UCSD-AML1 (cell line): ENCODE measurements around the gene CLCN1.
A peak's percentile ranks its signal among the peaks of the same experiment; 100 is the strongest.
"Not testable (repeated sequence)": the region's sequence is repeated elsewhere in the genome, so short reads cannot be mapped to it uniquely, and the experiment has no call there.

Source experiments
- DNase-seq: peaks from one replicate; lab custom pipeline; 2025; ENCODE audit not compliant: unreplicated experiment; lab: John Stamatoyannopoulos, UW

CLCN1 gene

DNA sequence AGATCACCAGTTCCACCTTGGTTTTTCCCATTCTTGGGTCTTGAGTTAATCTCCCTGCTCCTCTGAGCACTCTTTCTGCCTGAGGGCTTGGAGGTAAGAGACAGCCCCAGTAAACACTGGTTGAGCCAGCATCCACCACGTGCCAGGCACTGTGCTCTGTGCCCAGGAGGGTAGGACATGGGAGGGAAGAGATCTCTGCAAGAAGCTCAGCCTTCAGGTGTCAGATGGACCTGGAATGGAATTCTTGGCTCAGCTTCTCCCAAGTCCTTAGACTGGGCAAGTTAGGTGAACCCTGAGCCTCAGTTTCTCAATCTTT lies 67.7 kb downstream of the CLCN1 start:
- DNase-seq = no peak

DNA sequence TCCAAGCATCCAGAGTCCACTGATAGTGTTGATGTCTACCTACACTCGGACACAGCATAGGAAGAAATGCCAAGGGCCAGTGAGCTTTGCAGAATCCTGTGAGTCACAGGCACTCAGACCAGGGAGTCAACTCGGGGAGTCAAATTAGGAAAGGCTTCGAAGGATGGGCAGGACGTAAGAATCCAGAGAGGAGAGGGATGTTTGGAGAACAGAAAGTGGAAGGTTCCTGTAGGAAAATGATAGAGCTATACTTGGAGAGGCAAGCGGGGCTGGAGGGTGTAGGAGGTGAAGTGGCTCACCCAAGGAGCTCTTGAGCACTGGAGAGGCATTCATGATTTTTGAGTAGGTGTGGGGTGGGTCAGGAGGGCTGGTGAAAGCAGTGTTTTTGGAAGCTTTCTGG lies 68.2 kb downstream of the CLCN1 start:
- DNase-seq = no peak

DNA sequence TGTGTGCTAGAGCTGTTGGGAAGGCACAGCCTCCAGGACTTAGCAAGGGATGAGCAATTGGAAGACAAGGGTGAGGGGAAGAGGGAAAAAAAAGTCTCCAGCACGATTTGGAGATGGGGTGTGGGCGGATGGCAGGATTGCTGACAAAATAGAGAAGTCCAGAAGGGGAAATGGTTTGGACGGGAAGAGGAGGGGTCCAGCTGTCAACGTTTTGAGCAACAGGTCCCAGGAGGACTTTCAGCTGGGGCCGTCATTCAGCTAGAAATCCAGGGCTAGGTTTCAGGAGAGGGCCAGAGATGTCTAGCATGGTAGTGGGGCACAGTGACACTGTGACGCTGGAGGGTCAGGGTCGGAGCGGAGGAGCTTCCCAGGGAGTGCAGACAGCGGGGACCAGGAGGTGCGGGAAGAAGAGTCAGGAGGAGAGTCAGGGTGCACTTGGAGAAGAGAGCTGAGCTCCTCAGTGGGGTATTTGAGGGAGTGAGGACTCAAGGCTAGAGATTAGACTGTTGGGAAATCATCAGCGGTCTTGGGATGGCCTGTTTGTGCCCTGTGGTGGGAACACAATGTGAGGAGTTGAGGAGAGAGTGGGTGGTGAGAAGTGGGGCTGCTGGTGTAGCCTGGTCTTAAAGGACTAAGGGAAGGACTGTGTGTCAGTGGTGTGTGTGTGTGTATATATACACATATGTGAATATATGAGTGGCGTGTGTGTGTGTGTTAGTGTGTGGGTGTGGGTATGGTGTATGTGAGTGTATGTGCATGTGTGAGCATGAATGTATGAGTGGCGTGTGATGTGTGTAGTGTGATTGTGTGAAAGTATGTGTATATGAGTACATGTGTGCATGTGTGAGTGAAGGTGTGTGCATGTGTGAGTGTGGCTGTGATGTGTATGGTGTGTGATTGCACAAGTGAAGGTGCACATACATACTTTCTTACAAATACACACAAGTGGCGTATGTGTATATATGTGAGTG lies 69.0 kb downstream of the CLCN1 start:
- DNase-seq = peak; percentile 30

DNA sequence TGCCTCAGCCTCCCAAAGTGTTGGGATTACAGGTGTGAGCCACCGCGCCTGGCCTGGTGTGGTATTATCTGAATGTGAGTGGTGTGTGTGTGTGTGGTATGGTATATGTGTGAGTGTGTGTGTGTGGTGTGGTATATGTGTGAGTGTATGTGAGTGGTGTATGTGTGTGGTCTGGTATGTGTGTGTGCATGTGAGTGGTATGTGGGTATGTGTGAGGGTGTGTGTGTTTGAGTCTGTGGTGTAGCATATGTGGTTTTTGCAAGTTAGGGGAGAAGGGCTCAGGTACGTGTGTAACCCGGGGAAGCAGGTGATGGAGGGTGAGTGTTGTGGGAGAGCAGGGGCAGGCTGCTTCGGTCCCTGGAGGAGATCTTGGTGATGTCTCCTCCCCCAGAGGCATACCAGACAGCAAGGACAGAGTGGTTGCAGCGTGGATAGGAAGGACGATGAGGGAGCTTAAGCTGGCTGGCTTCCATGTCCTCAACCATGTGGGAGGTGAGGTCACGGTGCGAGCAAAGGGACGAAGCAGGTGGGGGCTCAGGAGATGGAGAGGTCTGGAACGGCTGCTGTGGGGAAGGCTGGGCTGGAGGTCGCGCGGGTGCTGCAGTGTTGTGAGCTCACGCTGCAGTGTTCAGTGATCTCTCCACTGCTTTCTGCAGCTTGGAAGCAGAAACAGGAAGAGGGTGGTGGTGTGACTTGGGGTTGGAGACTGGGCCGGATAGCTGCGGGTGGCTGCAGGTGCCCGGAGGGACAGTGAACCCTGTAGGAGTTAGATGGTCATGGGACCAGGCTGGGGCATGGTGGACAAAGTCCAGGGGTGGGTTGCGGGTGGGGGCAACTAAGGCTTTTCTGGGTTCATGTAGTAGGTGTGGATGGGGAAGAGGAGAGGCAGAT lies 70.2 kb downstream of the CLCN1 start:
- peak; percentile 46 for DNase-seq

DNA sequence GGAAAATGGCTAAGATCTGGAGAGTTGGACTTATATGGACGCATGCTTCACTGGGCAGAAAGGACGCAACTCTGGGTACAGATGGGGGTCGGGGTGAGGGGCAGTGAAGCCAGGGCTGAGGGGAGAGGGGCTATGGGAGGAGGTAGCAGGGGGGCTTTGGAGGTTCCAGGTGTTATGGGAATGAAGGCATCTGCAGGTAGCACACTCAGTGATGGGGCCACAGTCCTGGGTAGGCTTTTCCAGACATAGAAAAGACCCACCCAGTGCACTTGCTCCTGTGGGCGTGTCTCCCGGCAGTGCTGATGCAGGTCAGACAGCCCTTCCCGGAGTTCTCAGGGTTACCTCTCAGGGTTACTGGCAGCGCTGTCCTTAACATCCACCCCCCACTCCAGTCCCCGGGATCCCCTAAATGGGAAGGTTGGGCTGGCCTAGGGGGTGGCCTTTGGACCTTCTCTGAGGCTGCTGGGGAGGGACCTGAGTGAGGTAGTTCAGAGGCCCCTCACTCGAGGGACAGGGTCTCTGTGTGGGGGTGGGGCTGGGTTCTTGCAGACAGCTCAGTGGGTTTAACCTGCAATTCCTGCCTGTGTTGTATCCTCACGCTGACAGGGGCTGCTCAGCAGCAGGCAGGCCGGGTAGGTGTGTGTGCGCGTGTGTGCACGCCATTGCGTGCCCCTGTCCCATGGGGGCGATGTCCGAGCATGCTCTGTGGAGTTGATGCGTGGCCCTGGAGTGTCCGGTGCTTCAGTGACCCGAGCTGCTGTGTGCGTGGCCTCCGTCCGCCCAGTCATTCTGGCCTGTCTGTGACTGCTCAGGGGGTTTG lies 71.5 kb downstream of the CLCN1 start:
- DNase-seq = no peak

DNA sequence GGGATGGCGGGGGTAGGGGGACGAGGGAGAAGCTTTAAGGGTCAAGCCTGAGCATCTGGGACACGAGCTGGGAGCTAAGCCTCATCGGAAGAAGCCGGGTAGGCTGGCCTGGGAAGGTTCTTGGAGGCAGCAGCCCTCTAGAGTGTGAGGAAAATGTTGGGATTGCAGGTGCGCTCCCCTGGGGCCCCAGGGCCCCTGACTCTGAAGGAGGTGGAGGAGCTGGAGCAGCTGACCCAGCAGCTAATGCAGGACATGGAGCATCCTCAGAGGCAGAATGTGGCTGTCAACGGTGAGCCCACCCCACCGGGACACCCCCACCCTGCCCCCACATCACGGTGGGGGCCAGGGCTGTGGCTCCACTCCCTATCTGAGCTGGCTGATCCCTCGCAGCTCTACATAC lies 72.1 kb downstream of the CLCN1 start:
- DNase-seq = no peak

DNA sequence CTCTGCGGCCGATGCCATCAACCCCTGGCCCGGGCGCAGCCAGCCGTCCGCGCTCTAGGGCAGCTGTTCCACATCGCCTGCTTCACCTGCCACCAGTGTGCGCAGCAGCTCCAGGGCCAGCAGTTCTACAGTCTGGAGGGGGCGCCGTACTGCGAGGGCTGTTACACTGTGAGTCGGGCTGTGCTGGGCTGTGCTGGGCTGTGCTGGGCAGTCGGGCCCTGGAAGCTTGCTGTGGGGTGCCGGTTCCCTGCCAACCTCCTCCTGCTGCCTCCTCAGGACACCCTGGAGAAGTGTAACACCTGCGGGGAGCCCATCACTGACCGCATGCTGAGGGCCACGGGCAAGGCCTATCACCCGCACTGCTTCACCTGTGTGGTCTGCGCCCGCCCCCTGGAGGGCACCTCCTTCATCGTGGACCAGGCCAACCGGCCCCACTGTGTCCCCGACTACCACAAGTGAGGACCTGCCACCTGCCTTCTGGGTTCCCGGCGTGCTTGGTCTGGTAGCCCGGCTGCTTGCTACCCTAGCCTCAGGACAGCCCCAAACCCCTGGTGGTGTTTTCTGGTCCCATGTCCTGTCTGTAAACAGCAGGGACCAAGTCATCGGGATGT lies 72.7 kb downstream of the CLCN1 start:
- no peak for DNase-seq

DNA sequence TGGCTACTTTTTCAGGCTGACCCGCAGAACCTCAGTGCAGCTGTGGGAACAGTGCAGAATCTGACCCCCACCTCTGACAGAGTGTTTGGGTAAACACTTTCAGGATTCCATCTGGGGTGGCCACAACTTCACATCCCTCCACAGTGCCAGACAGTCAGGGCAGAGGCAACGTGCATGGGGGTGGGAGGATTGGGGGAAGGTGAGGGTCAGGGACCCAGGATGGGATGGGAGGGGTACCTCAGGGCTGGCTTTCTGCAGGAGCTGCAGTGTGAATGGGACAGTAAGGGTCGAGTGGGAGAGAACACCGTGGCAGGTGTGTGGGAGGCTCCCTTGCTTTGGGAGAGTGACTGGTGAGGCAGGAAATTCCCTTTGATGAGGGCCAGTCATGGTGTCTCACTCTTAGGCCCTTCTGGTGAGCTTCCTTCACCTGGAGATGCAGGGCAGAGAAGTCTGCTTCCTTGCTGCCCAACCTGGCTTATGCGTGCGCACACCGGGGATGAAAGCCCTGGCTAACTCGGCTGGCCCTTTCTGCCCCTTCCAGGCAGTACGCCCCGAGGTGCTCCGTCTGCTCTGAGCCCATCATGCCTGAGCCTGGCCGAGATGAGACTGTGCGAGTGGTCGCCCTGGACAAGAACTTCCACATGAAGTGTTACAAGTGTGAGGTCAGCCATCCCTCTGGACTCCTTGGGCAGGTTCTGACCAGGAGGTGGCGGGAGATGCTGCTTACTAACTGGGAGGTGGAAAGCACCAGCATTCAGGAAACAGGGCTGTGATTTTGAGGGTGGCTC lies 73.6 kb downstream of the CLCN1 start:
- DNase-seq = no peak

DNA sequence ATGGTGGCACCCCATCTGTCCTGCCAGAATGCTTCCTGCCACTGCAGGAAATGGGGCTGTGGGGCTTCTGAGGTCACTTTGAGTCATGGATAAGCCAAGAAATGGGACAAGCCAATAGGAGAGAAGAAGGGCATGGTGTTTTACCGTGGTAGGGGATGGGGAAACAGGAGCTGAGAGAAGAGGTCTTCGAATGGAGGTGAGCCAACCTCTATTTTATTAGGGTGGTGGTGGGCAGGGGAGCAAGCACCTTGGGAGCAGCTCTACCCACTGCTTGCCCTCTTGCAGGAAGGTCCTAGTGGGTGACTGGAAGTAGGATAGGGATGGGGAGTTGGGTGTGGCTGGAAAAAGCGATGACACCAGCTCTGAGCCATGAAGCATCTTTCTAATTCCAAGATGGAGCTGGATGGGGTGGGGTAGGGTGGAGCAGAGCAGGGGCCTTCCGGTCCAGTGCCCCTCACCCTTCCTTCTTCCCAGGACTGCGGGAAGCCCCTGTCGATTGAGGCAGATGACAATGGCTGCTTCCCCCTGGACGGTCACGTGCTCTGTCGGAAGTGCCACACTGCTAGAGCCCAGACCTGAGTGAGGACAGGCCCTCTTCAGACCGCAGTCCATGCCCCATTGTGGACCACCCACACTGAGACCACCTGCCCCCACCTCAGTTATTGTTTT lies 74.3 kb downstream of the CLCN1 start:
- DNase-seq = no peak

DNA sequence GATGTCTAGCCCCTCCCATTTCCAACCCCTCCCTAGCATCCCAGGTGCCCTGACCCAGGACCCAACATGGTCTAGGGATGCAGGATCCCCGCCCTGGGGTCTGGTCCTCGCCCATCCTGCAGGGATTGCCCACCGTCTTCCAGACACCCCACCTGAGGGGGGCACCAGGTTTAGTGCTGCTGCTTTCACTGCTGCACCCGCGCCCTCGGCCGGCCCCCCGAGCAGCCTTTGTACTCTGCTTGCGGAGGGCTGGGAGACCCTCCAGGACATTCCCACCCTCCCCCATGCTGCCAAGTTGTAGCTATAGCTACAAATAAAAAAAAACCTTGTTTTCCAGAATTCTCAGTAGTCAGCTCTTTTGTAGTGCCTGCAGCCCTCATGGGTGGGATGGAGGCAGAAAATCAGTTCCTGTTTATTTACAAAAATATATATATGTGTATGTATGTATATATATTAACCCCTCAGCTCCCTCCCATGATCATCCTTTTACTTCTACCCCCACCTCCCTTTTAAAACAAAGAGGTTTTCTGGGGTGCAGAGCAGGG lies 74.9 kb downstream of the CLCN1 start:
- DNase-seq = no peak

DNA sequence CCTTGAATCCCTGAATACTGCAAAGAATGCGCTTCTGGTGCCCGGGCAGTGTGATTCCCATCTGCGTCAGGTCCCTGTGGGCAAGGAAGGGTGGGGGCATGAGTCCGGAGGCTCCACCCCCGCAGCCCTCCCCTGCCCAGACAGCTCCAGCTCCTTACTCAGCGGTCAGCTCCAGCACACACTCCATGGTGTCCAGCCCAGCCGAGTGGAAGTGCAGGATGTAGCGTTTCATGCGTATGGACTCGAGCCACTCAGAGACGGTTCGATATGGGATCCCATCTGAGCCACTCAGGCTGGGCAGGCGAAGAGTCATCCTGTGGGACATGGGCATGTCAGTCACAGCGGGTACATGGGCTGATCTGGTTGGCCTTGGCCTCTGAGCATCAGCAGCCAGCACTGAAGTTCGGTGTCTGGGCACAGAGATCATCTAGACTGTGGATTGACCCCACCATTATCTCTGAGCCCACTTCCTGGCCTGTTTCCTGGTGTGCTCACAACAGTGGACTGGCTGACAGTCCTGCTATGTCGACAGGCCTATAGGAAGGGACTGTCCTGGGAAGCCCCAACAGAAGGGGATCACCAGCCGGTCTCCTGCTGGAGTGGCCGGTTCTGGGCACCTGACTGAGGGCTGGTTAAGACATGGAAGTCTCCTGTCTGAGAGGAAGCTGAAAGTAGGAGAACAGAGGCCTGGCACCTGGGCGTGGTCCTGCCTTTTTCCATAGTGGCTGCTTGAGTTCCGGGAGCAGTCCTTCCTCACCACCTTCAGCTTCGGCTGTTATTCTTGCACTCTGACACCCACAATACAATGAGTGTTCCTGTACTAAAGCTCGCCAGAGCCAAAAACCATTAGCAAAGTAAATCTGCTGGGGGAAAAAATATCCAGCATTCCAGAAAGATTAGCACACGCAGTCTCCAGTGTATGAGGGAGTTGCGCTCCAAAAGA lies 75.8 kb downstream of the CLCN1 start:
- DNase-seq = peak; percentile 46

DNA sequence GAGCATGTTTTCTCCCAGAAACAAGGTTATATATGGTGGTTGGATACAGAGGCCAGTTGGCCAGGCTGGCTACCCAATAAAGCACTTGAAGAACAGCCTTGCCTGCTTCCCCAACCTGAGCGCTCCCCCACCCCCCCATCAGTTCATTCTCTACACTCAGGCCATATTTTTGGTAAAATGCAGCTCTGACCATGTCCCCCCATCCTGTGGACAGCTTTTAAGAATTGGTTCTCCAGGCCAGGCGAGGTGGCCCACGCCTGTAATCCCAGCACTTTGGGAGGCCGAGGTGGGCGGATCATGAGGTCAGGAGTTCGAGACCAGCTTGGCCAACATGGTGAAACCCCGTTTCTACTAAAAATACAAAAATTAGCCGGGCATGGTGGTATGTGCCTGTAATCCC lies 76.5 kb downstream of the CLCN1 start:
- not testable (repeated sequence) for DNase-seq

DNA sequence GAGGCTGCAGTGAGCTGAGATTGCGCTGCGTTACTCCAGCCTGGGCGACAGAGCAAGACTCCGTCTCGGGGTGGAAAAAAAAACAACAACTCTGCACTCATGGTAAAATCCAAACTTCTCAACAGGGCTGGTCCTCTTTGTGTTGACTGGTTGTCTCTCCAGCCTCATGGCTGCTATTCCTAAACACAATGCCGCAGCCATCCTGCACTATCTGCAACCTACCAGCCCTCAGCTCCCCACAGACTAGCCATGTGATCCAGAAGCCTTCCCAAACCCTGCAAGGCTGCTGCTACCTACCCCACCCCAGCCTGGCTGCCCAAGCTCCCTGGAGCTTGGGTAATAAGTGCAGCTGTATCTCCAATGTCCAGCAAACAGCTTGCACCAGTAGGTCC lies 77.0 kb downstream of the CLCN1 start:
- no peak for DNase-seq

DNA sequence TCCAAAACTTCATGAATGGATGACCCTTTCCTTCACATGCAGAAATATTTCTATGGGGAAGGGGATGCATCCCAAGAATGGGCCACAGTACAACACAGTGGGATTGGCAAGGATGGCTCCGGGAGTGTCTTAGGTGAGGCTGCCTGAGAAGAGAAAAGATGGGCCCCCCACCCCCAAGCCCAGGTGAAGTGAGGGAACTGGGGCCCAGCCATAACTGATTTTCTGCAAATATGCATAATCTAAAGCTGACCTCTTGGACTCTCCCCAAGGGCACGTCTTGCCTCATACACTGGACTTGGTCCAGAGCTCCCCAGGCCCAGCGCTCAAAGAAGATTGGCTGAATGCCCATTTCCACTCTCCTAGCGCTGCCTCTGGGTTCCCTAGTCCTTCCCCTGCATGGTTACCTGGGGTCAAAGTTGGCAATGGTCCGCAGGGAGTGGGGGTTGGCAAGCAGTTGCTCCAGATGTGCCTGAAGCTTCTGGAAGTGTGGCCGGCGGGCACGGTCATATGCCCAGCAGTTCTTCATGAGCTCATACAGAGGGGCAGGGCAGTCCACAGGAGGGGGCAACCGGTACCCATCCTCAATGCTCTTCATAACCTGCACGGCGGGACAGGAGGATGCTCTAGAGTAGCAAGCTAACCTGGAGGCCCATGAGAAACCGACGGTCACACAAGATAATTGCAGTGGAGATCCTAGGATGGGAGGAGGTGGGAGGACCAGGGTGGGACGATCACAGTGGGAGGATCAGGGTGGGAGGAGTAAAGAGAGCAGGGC lies 77.5 kb downstream of the CLCN1 start:
- no peak for DNase-seq

DNA sequence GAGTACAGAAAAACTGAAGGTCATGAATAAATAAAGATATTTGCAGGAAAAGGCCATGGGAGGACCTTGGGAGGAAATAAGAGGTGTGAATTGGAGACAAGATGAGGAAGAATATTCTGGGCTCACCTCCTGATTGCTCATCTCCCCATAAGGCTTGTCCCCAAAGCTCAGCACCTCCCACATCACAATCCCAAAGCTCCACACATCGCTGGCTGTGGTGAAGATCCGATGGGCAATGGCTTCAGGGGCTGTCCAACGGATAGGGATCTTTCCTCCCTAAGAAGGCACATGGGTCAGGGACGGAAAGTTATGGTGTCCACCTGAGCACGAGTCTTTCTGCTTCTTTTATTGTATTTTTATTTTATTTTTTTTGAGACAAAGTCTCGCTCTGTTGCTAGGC lies 78.2 kb downstream of the CLCN1 start:
- no peak for DNase-seq

DNA sequence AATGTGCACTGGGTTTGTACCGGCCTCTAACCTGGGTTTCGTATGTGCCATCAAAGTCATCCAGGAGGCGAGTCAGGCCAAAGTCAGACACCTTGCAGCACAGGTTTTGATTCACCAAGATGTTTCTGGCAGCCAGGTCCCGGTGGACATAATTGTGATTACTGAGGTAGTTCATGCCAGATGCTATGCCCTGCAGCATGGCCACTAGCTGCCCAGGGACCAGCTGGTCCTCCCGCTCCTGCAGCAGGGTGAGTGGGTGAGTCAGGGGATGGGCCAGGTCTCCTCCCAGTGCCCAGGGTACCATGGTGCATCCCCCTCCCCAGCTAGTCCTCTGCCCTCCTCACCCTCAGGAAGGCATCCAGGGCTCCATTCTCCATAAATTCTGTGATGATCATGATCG lies 78.9 kb downstream of the CLCN1 start:
- DNase-seq = no peak
